D721Med (cell line): Measurements from ENCODE around the gene ST3GAL2.
A peak's percentile ranks its signal among the peaks of the same experiment; 100 is the strongest.
"Not testable (repeated sequence)": the region's sequence is repeated elsewhere in the genome, so short reads cannot be mapped to it uniquely, and the experiment has no call there.

ENCODE experiments used
- DNase-seq: peaks from one replicate; pipeline ENCODE4 v3.0.0; 2011; ENCODE audit warnings: low spot score; ENCODE audit not compliant: insufficient read length
- FAIRE-seq: peaks from 2 replicates; lab custom pipeline; 2011; peaks lifted over from hg19 to GRCh38; lab: Jason Lieb, UNC
- CTCF ChIP-seq: IDR thresholded peaks from 2 replicates; pipeline ENCODE4 v1.5.1; 2012; ENCODE audit warnings: mild to moderate bottlenecking, control low read depth; ENCODE audit not compliant: insufficient read depth; ENCODE audit errors: missing control alignments

Gene ST3GAL2

GRCh38 chr16:70370924-70371323 is 68.0 kb downstream of the ST3GAL2 start:
- no peak for TF ChIP-seq CTCF
- DNase-seq (no peak), FAIRE-seq (no peak)

GRCh38 chr16:70370145-70370544 is 68.8 kb downstream of the ST3GAL2 start:
- not testable (repeated sequence) for FAIRE-seq, DNase-seq
- TF ChIP-seq CTCF: peak; percentile 42

- no peak for TF ChIP-seq CTCF
- FAIRE-seq (no peak), DNase-seq (no peak)
Observed at GRCh38 chr16:70364399-70364798, 74.5 kb downstream of the ST3GAL2 start.

GRCh38 chr16:70359552-70359951 is 79.3 kb downstream of the ST3GAL2 start:
- no peak for TF ChIP-seq CTCF
- no peak for DNase-seq
- no peak for FAIRE-seq

- no peak for DNase-seq
- no peak for FAIRE-seq
- no peak for TF ChIP-seq CTCF
Observed at GRCh38 chr16:70349783-70350182, 89.1 kb downstream of the ST3GAL2 start.

GRCh38 chr16:70348991-70349390 is 89.9 kb downstream of the ST3GAL2 start:
- DNase-seq (no peak), FAIRE-seq (no peak)
- no peak for TF ChIP-seq CTCF

GRCh38 chr16:70345840-70346239 is 93.1 kb downstream of the ST3GAL2 start:
- TF ChIP-seq CTCF: no peak
- DNase-seq (no peak), FAIRE-seq (no peak)
